ENCODE results near the gene TNS1.

Gene TNS1

DNA sequence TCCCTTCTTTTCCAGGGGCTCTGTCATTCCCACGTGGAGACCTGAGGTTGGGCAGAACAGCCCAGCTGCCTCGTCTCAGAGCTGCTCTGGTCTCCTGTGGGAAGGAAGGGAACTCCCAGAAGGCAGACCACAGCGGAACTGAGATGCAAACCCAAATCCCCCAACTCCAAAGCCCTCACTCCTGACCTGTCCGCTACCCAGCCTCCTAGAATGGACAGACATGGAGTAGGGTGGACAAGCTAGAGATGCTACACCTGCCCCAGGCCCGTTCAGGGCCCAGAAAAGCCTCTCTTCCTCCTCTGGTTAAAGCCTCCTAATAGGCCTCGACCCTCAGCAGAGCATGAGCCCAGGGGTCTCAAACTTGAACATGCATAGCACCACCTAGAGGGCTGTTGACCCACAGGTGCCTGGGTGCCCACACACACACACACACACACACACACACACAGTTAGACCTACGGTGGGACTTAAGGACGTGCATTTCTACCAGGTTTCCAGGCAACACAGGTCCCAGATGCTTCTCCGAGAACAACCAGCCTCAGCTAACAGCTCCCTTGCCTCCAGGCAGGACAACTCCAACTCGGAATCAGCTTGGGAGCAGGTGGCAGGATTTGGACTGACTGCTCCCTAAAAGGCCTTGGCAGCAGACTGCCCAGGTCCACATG lies 93.5 kb downstream of the TNS1 start:
- FAIRE-seq: no peak

GRCh38 chr2:217908544-217908943 lies 94.3 kb downstream of the TNS1 start:
- no peak for FAIRE-seq

DNA sequence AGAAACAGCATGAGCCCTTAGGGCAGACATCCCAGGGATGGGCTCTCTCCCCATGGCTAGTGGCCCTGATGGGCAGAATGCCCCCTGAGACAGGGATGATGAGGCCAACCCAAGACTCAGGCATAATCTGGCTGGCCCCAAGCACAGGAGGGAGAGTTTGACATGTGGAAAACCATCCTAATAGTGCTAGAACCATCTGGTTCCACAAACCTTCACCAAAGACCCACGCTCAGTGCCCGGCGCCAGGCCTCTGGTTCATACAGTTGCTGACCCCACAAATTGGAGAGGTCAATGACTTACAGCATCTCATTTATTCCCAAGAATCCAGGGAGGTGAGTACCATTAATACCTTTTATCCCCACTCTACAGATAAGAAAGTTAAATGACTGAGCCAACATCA lies 95.5 kb downstream of the TNS1 start:
- FAIRE-seq: no peak

- FAIRE-seq: no peak
Measured at GRCh38 chr2:217906798-217907197, 96.0 kb downstream of the TNS1 start.

DNA sequence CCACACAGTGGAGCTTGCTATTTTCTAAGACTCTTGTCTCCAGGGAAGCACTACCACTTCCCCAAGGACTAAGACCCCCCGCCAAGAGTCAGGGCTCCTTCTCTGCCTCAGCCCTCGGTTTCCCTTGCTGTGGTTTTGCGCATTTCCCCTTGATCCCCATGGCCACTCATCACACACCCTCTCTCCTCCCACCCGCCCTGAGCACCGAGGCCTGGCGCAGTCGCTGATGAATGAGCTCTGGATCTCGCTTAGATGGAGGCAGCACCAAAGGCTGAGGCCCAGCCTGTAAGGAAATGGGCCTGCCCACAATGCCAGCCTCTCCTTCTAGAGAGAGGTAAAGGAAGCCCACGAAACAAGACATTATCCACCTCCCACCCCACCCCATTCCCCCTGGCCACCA lies 96.9 kb downstream of the TNS1 start:
- no peak for FAIRE-seq

GRCh38 chr2:217905395-217905794 lies 97.4 kb downstream of the TNS1 start:
- no peak for FAIRE-seq

GRCh38 chr2:217904614-217904965 lies 98.2 kb downstream of the TNS1 start:
- no peak for FAIRE-seq

- no peak for FAIRE-seq
Measured at GRCh38 chr2:217903859-217904613, 98.8 kb downstream of the TNS1 start.

DNA sequence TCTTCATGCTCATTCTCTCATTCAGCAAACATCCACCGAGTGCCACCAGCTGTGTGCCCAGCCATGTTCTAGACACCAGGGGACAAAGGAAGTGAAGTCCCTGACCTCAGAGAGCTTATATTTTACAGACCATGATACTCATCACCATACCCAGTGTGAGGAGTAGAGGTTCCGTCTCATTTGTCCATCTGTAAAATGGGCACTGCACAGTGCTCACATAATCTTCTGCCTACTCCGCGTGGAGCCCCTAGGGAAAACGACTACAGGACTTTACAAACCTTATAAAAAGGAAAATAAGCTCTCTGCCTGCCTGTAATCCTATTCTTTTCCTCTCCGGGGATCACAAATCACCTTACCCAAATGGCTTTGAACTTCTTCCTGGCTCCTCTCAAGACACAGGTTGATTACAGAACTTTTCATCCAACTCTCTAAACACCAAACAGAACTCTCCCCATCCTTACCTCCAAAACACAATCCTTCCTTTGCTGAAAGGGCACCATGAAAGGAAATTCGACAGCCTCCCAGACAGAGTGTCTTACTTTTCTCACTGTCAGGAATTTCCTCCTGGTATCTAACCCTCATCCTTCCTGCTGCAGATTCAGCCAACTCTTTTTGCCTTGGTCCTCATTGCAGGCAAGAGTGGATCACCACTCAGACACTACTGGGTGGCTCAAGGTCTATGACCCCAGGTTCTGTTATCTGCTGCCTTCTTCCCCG lies 99.5 kb downstream of the TNS1 start:
- FAIRE-seq: no peak

GRCh38 chr2:217902379-217903141 lies 100.2 kb downstream of the TNS1 start:
- FAIRE-seq: no peak

GRCh38 chr2:217901835-217902378 lies 100.9 kb downstream of the TNS1 start:
- FAIRE-seq: no peak

DNA sequence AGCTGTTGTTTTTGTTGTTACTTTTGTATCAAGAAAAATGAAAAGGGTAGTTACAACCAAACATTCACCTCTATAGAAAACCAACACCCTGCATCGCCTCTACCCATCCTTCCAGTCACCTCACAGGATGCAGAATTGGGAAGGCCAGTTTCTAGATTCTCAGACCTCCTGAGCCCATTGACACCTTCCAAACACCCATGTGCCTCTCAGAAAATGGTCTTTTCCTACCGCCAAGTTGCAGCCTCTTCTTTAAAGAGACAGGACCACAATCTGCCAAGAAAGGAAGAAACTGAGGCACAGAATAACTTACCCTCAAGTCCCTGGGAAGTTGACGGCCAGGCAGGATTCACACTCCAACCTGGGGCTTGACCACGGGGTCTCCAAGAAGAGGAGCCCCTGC lies 101.4 kb downstream of the TNS1 start:
- FAIRE-seq: no peak

DNA sequence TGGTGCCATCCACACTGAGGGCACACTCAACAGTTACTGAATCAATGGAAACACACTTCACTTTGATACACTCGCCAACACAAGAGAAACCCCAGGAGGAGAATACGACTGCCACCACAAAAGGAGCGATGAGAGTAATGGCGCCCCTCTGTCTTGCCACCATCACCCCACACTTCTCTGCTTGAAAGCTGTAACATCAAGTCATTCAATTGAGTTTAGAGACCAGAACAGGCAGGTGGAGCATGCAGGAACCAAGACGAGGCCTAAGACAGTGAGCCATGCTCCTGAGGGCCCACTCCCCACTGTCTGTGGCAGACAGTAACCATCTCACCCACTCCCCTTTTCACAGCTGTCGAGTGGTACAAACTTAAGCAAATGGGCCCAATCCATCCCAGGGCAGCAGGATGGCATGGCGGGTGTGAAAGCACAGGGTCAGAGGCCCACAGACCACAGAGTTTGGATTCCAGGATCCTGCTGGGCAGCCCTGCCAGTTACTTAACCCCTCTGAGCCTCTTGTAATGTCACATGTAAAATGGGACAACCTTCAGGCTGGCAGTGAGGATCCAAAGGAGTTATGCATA lies 101.9 kb downstream of the TNS1 start:
- FAIRE-seq: no peak

GRCh38 chr2:217900010-217900779 lies 102.6 kb downstream of the TNS1 start:
- FAIRE-seq: no peak

GRCh38 chr2:217899231-217900009 lies 103.4 kb downstream of the TNS1 start:
- no peak for FAIRE-seq

DNA sequence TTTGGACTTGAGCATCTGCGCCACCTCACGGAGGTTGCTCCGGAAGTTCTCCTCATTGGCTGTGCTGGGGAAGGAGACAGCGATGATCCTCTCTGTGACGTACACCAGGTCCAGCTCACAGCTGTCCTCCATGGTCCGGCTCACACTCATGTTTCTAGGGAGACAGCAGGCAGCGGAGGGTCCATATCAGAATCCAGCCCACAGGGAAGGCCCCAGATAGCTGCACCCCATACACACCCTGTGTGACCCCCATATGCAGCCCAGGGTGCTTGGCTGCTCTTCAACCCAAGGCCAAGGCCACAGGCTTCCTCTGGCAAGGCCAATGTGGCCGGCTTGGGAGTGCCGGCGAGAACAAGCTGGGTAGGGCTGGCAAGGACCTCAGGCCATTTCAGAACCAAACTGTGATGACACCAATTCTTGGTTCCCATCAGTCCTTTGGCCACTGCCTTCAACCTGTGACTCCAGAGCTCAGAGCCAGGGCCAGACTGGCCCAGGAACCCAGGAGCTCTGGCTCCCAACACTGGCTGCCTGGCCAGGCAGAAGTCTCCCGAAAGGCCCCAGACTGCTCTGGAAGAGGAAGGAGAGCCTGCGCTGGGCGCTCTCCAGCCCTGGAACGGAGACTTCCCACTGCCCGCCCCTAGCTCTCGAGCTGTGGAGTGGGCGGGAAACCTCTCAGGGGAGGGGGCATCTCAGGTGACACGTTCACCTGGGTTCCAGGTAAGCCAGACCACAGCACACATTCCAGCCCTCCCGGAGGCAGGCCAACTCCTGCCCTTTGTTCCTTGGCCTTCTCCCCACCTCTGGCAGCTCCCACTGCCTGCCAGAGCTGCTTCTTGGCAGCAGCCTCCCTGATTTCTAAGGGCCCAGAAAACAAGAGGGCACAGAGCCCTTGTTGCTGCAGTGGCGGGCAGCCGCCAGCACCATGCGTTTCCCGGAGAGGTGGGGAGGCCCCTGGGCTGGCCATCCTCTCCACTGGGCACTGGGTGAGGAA lies 104.7 kb downstream of the TNS1 start:
- FAIRE-seq: no peak

DNA sequence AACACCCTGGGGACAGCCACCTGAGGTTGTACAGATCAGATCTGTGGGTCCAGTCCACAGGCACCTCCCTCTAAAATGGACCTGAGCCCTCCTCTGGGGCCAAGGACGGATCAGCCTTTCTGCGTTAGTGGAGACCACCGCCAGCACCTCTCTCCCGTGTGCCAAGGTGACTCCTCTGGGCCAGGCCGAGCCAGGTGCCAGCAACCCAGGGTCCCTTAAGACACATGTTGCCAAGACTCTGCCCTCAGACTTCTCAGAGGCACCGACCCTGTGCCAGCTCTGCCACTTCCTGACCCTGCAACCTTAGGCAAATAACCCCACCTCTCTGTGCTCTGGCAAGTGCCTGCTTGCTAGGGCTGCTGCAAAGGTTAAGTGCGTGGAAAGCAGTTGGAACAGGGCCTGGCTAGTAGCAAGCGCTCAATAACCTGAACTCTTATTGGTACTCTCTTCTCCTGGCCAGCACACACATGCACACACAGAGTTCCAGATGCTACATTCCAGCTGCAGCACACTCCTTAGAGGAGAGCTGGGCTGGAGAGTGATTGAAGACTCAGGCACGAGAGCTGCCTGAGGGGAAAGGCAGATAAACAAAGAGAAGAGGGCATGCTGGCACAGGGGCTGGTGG lies 105.6 kb downstream of the TNS1 start:
- FAIRE-seq: no peak

DNA sequence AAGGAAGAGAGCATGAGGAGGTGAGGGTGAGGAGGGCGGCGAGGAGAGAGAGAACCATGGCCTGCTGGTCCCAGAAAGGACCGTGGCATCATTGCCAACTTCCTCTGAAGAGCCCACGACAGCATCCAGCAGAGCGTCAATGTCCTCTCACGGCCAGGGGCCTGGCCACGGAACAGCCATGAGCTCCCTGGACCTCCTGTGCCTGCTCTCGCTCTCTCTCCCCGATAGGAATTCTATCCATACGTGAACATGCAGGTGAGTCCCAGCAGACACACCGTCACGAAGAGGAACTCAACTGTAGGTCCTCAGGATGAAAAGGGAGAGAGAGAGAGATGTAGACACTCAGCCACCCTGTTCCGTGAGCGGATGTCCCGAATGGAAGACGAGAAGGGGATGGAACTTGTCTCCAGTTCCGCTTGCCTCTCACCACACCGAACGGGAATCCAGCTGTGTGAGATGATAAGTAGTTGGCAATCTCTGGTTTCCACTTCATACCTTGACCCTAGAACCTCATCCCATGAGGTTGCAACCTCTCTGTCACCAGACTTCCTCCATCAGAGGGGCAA lies 107.6 kb downstream of the TNS1 start:
- no peak for FAIRE-seq

- no peak for FAIRE-seq
Measured at GRCh38 chr2:217893440-217893839, 109.4 kb downstream of the TNS1 start.
